ENCODE measurements around the gene TDRD12. TPM values are rescaled to one million over a fixed set of nuclear protein-coding genes. Genes with fewer than 3 reads are reported as not detected.

TDRD12 gene
- total and polyA plus RNA-seq, 2 experiments from 2014 or later, result 0.68 to 2.8 TPM

DNA sequence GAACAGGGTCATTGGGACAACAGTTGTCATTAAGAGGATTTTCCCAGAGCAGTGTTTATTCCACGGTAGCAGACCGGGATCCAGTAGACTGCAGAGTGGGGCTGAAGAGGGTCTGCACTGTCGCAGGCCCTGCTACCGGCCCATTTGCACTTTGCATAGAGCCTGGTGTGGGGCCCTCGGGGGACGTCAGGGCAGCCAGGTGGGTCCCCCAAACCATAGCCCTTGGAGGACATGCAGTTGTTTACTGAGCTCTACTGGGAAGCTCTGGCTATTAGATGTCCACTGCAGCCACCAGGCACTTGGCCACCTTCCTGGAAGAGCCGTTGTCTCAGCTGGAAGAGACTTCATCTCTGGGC lies 104.2 kb downstream of the TDRD12 start:
- no peaks in the 10 kb centered on the region for H3K27me3 ChIP-seq (ENCODE audit: insufficient read depth)
- Mint-ChIP-seq H3K9me3 (no peaks in the 10 kb centered on the region), H3K4me1 (peaks cover 30% of the 10 kb centered on the region), H3K27me3 (ENCODE audit: insufficient read depth, low read depth, poor library complexity) (peaks cover 7% of the 10 kb centered on the region), H3K36me3 (ENCODE audit: low read depth) (no peaks in the 10 kb centered on the region), H3K27ac (no peak overlapping the region), H3K4me3 (no peak overlapping the region)
- H3K4me3 ChIP-seq, result no peak overlapping the region
- peaks cover 14% of the 10 kb centered on the region; the same call in 1 of the 2 replicates for H3K4me1 ChIP-seq (ENCODE audit: insufficient read depth)
- H3F3A ChIP-seq (replicated peaks; ENCODE audit: low read depth), result no peaks in the 10 kb centered on the region
- ATAC-seq (no peak), DNase-seq (ENCODE audit: low spot score) (no peak)
- no peaks in the 10 kb centered on the region for H3K36me3 ChIP-seq (ENCODE audit: insufficient read depth)
- H4K20me1 ChIP-seq (replicated peaks; ENCODE audit: insufficient read depth), result no peaks in the 10 kb centered on the region
- TF ChIP-seq STAT1 (IDR thresholded peaks at IDR 0.05; ENCODE audit: unreplicated experiment) (no peak), CREB1 (CRISPR knock-in tag; IDR thresholded peaks at IDR 0.05; ENCODE audit: low read depth) (no peak), EZH2phosphoT487 (IDR thresholded peaks at IDR 0.05; ENCODE audit: unreplicated experiment) (no peak), ZNF114 (CRISPR knock-in tag; IDR thresholded peaks at IDR 0.05) (no peak), EZH2 (IDR thresholded peaks at IDR 0.05; ENCODE audit: low read depth, unreplicated experiment) (no peak), JUNB (IDR thresholded peaks at IDR 0.05; ENCODE audit: unreplicated experiment) (no peak), NANOG (IDR thresholded peaks at IDR 0.05; ENCODE audit: borderline replicate concordance) (no peak), ZNF331 (CRISPR knock-in tag; IDR thresholded peaks at IDR 0.05; ENCODE audit: low read depth) (no peak)
- TF ChIP-seq, protein P1, sequence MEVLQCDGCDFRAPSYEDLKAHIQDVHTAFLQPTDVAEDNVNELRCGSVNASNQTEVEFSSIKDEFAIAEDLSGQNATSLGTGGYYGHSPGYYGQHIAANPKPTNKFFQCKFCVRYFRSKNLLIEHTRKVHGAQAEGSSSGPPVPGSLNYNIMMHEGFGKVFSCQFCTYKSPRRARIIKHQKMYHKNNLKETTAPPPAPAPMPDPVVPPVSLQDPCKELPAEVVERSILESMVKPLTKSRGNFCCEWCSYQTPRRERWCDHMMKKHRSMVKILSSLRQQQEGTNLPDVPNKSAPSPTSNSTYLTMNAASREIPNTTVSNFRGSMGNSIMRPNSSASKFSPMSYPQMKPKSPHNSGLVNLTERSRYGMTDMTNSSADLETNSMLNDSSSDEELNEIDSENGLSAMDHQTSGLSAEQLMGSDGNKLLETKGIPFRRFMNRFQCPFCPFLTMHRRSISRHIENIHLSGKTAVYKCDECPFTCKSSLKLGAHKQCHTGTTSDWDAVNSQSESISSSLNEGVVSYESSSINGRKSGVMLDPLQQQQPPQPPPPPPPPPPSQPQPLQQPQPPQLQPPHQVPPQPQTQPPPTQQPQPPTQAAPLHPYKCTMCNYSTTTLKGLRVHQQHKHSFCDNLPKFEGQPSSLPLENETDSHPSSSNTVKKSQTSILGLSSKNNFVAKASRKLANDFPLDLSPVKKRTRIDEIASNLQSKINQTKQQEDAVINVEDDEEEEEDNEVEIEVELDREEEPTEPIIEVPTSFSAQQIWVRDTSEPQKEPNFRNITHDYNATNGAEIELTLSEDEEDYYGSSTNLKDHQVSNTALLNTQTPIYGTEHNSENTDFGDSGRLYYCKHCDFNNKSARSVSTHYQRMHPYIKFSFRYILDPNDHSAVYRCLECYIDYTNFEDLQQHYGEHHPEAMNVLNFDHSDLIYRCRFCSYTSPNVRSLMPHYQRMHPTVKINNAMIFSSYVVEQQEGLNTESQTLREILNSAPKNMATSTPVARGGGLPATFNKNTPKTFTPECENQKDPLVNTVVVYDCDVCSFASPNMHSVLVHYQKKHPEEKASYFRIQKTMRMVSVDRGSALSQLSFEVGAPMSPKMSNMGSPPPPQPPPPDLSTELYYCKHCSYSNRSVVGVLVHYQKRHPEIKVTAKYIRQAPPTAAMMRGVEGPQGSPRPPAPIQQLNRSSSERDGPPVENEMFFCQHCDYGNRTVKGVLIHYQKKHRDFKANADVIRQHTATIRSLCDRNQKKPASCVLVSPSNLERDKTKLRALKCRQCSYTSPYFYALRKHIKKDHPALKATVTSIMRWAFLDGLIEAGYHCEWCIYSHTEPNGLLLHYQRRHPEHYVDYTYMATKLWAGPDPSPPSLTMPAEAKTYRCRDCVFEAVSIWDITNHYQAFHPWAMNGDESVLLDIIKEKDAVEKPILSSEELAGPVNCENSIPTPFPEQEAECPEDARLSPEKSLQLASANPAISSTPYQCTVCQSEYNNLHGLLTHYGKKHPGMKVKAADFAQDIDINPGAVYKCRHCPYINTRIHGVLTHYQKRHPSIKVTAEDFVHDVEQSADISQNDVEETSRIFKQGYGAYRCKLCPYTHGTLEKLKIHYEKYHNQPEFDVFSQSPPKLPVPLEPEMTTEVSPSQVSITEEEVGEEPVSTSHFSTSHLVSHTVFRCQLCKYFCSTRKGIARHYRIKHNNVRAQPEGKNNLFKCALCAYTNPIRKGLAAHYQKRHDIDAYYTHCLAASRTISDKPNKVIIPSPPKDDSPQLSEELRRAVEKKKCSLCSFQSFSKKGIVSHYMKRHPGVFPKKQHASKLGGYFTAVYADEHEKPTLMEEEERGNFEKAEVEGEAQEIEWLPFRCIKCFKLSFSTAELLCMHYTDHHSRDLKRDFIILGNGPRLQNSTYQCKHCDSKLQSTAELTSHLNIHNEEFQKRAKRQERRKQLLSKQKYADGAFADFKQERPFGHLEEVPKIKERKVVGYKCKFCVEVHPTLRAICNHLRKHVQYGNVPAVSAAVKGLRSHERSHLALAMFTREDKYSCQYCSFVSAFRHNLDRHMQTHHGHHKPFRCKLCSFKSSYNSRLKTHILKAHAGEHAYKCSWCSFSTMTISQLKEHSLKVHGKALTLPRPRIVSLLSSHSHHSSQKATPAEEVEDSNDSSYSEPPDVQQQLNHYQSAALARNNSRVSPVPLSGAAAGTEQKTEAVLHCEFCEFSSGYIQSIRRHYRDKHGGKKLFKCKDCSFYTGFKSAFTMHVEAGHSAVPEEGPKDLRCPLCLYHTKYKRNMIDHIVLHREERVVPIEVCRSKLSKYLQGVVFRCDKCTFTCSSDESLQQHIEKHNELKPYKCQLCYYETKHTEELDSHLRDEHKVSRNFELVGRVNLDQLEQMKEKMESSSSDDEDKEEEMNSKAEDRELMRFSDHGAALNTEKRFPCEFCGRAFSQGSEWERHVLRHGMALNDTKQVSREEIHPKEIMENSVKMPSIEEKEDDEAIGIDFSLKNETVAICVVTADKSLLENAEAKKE (CRISPR knock-in tag; IDR thresholded peaks at IDR 0.05), result no peak
- TF ChIP-seq, protein P2, sequence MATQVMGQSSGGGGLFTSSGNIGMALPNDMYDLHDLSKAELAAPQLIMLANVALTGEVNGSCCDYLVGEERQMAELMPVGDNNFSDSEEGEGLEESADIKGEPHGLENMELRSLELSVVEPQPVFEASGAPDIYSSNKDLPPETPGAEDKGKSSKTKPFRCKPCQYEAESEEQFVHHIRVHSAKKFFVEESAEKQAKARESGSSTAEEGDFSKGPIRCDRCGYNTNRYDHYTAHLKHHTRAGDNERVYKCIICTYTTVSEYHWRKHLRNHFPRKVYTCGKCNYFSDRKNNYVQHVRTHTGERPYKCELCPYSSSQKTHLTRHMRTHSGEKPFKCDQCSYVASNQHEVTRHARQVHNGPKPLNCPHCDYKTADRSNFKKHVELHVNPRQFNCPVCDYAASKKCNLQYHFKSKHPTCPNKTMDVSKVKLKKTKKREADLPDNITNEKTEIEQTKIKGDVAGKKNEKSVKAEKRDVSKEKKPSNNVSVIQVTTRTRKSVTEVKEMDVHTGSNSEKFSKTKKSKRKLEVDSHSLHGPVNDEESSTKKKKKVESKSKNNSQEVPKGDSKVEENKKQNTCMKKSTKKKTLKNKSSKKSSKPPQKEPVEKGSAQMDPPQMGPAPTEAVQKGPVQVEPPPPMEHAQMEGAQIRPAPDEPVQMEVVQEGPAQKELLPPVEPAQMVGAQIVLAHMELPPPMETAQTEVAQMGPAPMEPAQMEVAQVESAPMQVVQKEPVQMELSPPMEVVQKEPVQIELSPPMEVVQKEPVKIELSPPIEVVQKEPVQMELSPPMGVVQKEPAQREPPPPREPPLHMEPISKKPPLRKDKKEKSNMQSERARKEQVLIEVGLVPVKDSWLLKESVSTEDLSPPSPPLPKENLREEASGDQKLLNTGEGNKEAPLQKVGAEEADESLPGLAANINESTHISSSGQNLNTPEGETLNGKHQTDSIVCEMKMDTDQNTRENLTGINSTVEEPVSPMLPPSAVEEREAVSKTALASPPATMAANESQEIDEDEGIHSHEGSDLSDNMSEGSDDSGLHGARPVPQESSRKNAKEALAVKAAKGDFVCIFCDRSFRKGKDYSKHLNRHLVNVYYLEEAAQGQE (IDR thresholded peaks at IDR 0.05; ENCODE audit: unreplicated experiment), result no peak
- TF ChIP-seq, protein P3, sequence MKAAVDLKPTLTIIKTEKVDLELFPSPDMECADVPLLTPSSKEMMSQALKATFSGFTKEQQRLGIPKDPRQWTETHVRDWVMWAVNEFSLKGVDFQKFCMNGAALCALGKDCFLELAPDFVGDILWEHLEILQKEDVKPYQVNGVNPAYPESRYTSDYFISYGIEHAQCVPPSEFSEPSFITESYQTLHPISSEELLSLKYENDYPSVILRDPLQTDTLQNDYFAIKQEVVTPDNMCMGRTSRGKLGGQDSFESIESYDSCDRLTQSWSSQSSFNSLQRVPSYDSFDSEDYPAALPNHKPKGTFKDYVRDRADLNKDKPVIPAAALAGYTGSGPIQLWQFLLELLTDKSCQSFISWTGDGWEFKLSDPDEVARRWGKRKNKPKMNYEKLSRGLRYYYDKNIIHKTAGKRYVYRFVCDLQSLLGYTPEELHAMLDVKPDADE (IDR thresholded peaks at IDR 0.05), result no peak
- TF ChIP-seq, protein P4, sequence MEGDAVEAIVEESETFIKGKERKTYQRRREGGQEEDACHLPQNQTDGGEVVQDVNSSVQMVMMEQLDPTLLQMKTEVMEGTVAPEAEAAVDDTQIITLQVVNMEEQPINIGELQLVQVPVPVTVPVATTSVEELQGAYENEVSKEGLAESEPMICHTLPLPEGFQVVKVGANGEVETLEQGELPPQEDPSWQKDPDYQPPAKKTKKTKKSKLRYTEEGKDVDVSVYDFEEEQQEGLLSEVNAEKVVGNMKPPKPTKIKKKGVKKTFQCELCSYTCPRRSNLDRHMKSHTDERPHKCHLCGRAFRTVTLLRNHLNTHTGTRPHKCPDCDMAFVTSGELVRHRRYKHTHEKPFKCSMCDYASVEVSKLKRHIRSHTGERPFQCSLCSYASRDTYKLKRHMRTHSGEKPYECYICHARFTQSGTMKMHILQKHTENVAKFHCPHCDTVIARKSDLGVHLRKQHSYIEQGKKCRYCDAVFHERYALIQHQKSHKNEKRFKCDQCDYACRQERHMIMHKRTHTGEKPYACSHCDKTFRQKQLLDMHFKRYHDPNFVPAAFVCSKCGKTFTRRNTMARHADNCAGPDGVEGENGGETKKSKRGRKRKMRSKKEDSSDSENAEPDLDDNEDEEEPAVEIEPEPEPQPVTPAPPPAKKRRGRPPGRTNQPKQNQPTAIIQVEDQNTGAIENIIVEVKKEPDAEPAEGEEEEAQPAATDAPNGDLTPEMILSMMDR (conservative IDR thresholded peaks at IDR 0.05; ENCODE audit: low read depth in 2 of 2), result no peak
- H3K79me2 ChIP-seq (replicated peaks; ENCODE audit: insufficient read depth), result no peaks in the 10 kb centered on the region
- H3K27ac ChIP-seq (ENCODE audit: low read depth), result no peak overlapping the region
- H3K9me2 ChIP-seq (ENCODE audit: insufficient read depth), result no peaks in the 10 kb centered on the region
- no peak overlapping the region; the same call in 1 of the 2 replicates for H2AFZ ChIP-seq
- H3K4me2 ChIP-seq, result no peak overlapping the region
